Mucosa of descending colon (tissue), 3 donors: Measurements from ENCODE around the gene PSMD14. TPM values are rescaled to one million over a fixed set of nuclear protein-coding genes. Genes with fewer than 3 reads are reported as not detected.

Source experiments
- ATAC-seq: fragments of 200-7000 bp; cut with Tn5 transposase; one replicate; pipeline ENCODE4 v1.9.1; 2020; ENCODE audit warnings: mild to moderate bottlenecking, moderate library complexity
- DNase-seq, 3 donors: peaks; one replicate each; pipeline ENCODE4 v3.0.0-alpha.2; 2020
- H3K36me3 ChIP-seq: fragments of 200-600 bp; one replicate; pipeline ENCODE4 v1.8.0; 2021; ENCODE audit warnings: low read depth, mild to moderate bottlenecking
- H3K4me1 ChIP-seq: fragments of 200-600 bp; one replicate; pipeline ENCODE4 v1.8.0; 2021; ENCODE audit warnings: low read depth, mild to moderate bottlenecking
- H3K4me3 ChIP-seq: fragments of 200-600 bp; one replicate; pipeline ENCODE4 v1.8.0; 2021; ENCODE audit warnings: mild to moderate bottlenecking
- H3K9me3 ChIP-seq: fragments of 200-600 bp; one replicate; pipeline ENCODE4 v1.8.0; 2021; ENCODE audit warnings: mild to moderate bottlenecking
- intact Hi-C, 2 donors: fragments of 100-400 bp; cut with DNase I in 1 of 2; cut with micrococcal nuclease in 1 of 2; formaldehyde crosslinking; loops; one replicate each; pipeline versions ENCODE4 v1.11.0 to v1.11.1; 2022; cut with DNase I, micrococcal nuclease
- total RNA-seq, 3 donors: library from RNA; stranded (reverse); fragmentation: NEBNext Ultra II Directional in 2 of 3; extraction: Animal tissue kit (Norgen Biotek cat#: 25700) in 2 of 3; gene quantifications; one replicate each; pipeline versions ENCODE4 v1.2.1 to v1.2.4, GENCODE V29; 2021 to 2023
- TF ChIP-seq, protein P1 (sequence below): fragments of 200-600 bp; IDR thresholded peaks from one replicate; pipeline ENCODE4 v1.8.0; 2022; ENCODE audit warnings: antibody characterized with exemption, mild to moderate bottlenecking
- donor health status: DM: no; HTN: no; CAD: no; lungs with moderate emphysema.
- donor health status: DM: no; HTN: no; CAD: no.
- donor health status: DM: no; HTN: yes; CAD: no.

PSMD14 gene
- total RNA-seq, 3 donors from 2014 or later: 25.0 to 37.8 (median 30.0) TPM

GRCh38 chr2:161425728-161426454, 117.7 kb downstream of the PSMD14 start:
- Histone ChIP-seq H3K9me3 (no peaks in the 10 kb centered on the region), H3K4me1 (peaks cover 23% of the 10 kb centered on the region), H3K4me3 (no peak overlapping the region), H3K36me3 (no peaks in the 10 kb centered on the region)
- peak in 1 of 3 donors; percentile 7 for DNase-seq
- no peak for ATAC-seq
- intact Hi-C loops: no loop called here
- TF ChIP-seq, protein P1, sequence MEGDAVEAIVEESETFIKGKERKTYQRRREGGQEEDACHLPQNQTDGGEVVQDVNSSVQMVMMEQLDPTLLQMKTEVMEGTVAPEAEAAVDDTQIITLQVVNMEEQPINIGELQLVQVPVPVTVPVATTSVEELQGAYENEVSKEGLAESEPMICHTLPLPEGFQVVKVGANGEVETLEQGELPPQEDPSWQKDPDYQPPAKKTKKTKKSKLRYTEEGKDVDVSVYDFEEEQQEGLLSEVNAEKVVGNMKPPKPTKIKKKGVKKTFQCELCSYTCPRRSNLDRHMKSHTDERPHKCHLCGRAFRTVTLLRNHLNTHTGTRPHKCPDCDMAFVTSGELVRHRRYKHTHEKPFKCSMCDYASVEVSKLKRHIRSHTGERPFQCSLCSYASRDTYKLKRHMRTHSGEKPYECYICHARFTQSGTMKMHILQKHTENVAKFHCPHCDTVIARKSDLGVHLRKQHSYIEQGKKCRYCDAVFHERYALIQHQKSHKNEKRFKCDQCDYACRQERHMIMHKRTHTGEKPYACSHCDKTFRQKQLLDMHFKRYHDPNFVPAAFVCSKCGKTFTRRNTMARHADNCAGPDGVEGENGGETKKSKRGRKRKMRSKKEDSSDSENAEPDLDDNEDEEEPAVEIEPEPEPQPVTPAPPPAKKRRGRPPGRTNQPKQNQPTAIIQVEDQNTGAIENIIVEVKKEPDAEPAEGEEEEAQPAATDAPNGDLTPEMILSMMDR: no peak

DNA sequence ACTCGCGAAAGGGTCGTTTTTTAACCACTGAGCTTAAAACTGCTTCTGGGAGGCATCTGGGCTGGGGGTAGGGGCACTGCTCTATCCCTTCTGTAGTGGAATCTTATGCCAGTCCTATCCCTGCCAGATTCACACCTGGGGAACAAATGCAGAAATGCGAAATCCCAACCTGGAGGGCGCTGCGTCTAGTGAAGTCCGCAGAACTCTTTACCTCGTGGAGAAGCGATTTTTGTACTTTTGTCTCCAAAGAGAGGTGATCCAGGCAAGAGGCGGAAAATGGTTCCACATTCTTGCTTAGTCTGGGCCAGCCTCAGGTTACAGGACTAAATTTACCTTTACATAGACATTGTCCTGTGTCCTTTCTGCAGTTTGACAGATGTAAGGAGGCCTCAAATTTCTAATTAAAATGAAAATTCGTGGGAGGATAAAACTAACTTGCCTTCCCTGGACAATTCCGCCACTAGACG, 118.3 kb downstream of the PSMD14 start:
- DNase-seq (peak in 1 of 3 donors; percentile 6), ATAC-seq (no peak)
- TF ChIP-seq, protein P1: no peak
- Histone ChIP-seq H3K4me3 (no peak overlapping the region), H3K4me1 (peaks cover 23% of the 10 kb centered on the region), H3K36me3 (no peaks in the 10 kb centered on the region), H3K9me3 (no peaks in the 10 kb centered on the region)
- intact Hi-C loops: no loop called here

DNA sequence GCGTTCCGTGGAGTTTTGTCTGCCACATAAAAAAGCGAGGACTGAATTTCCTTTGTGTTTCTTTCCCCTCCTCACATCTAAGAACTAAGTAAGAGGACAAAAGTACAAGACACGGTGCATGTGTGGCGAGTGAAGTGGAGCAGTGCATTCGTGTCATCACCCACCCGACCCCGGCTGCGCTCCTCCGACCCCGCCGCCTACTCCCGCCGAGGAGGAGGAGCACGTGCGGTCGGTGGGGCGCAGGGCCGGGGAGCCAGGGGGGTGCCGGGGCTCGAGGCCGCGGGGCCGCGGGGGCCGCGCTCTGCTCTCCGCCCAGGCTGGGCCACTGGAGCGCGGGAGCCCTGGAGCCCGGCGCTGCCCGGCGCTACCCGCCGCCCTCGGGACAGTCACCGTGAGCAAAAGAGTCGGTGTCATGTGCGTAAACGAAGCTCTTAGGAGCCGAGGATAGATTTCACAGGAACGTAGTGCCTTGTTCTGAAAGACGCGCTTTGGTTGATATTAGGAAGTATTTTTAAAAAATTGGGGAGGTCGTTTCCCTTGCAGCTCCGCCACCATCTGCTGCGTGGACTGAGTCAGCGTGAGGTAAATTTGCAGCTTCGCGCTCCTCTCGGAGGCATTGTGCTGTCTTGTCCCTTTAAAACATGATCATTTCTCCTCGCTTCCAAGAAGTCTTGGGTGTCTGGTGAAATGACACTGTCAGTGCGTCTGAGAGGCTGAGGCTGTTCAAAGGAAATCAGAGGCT, 118.9 kb downstream of the PSMD14 start:
- TF ChIP-seq, protein P1: no peak
- Histone ChIP-seq H3K4me3 (no peak overlapping the region), H3K36me3 (no peaks in the 10 kb centered on the region), H3K4me1 (peaks cover 23% of the 10 kb centered on the region), H3K9me3 (no peaks in the 10 kb centered on the region)
- ATAC-seq: no peak
- intact Hi-C loops: no loop called here
- peak in 2 of 3 donors; percentile 49 to 56 for DNase-seq

DNA sequence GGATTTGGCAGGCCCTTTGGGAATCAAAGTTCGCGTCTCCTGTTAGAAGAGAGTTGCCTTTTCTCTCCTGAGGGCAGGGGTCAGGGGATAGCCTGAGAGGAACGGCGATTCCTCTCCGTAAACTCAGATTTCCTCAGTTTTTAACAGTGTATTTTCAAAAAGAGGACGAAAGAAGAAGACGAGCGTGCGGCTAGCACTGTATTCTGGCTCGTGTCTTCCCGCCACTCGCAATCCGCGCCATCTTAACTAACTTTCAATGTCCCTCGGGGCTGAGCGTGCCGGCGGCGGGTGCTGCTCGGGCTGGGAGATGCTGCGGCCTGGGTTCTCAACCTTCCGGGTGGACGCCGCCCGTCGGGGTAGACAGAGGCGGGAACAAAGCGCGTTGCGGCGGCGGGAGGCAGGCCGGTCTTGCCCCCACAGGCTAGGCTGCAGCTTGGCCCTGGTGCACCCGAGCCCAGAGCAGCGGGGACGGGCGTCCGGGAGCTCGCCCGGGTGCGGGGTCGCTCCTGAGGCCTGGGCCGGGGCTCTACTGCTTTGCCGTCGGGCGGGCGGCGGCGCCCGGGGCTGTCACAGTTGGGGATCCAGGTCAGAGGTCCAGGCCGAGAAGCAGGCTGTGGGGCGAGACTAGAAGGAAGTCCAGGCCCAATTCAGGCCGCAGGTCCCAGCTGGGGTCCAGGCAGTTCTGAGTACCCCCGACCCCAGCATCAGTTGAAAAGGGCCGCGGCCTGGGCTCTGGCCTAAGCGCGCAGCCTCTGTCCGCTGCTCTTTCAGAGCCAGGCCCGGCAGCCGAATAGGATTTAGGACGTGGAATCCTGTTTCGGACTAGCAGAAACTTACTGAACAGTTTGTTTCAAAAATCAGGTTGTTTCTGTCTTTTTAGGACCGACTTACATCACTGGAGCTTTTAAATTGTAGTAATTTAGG, 119.7 kb downstream of the PSMD14 start:
- TF ChIP-seq, protein P1: no peak
- intact Hi-C loops: no loop called here
- H3K4me1 ChIP-seq: peaks cover 18% of the 10 kb centered on the region
- H3K4me3 ChIP-seq: no peak overlapping the region
- no peaks in the 10 kb centered on the region for H3K36me3 ChIP-seq
- ATAC-seq (no peak), DNase-seq (peak in 1 of 3 donors; percentile 16)
- H3K9me3 ChIP-seq: no peaks in the 10 kb centered on the region

DNA sequence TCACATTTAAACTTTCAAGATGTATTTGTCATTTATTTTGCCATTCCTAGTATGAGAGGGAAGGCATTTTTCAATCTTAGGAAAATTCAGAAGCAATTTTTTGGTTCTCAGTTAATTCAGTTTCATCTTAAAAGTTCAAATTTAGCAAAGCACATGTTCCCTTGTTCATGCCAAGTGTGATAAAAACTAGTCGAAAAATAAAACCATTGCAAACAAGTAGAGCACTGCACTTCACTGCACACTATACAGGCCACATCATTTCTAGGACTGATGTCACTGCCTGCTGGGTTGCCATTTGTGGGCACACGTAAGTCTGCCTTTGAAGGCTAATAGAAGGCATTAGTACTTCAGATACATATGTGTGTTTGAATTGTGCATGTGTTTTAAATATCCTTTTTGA, 122.2 kb downstream of the PSMD14 start:
- intact Hi-C loops: no loop called here
- Histone ChIP-seq H3K9me3 (no peaks in the 10 kb centered on the region), H3K36me3 (no peaks in the 10 kb centered on the region), H3K4me1 (peaks cover 4% of the 10 kb centered on the region), H3K4me3 (no peak overlapping the region)
- DNase-seq: no peak
- ATAC-seq: no peak
- TF ChIP-seq, protein P1: no peak
